Measurements from ENCODE around the gene STUM.
"Not testable (repeated sequence)": the region's sequence is repeated elsewhere in the genome, so short reads cannot be mapped to it uniquely, and the experiment has no call there.

Gene STUM

GRCh38 chr1:226586650-226587422 is 38.3 kb downstream of the STUM start:
- Histone ChIP-seq H3K4me3 (ENCODE audit: low read depth in 1 of 2, low read length in 2 of 2) (no peak overlapping the region), H3K9me3 (ENCODE audit: low read length) (no peaks in the 10 kb centered on the region), H3K4me1 (ENCODE audit: insufficient read depth, low read length) (no peaks in the 10 kb centered on the region), H3K27me3 (ENCODE audit: control insufficient read depth in 1 of 2, insufficient read depth in 2 of 2, low read length in 2 of 2) (no peaks in the 10 kb centered on the region), H3K9ac (ENCODE audit: low read length) (no peak overlapping the region), H3K36me3 (ENCODE audit: insufficient read depth, low read length) (no peaks in the 10 kb centered on the region), H3K27ac (ENCODE audit: low read depth, low read length) (peak overlapping the region; percentile 25)

GRCh38 chr1:226588484-226588883 is 39.9 kb downstream of the STUM start:
- Histone ChIP-seq H3K27ac (ENCODE audit: low read depth, low read length) (no peak overlapping the region), H3K27me3 (ENCODE audit: control insufficient read depth in 1 of 2, insufficient read depth in 2 of 2, low read length in 2 of 2) (no peaks in the 10 kb centered on the region), H3K9me3 (ENCODE audit: low read length) (no peaks in the 10 kb centered on the region), H3K4me1 (ENCODE audit: insufficient read depth, low read length) (no peaks in the 10 kb centered on the region), H3K4me3 (ENCODE audit: low read depth in 1 of 2, low read length in 2 of 2) (no peak overlapping the region), H3K9ac (ENCODE audit: low read length) (no peak overlapping the region), H3K36me3 (ENCODE audit: insufficient read depth, low read length) (no peaks in the 10 kb centered on the region)

- Histone ChIP-seq H3K27ac (ENCODE audit: low read depth, low read length) (no peak overlapping the region), H3K4me1 (ENCODE audit: insufficient read depth, low read length) (no peaks in the 10 kb centered on the region), H3K9ac (ENCODE audit: low read length) (no peak overlapping the region), H3K4me3 (ENCODE audit: low read depth in 1 of 2, low read length in 2 of 2) (no peak overlapping the region), H3K9me3 (ENCODE audit: low read length) (no peaks in the 10 kb centered on the region), H3K36me3 (ENCODE audit: insufficient read depth, low read length) (no peaks in the 10 kb centered on the region), H3K27me3 (ENCODE audit: control insufficient read depth in 1 of 2, insufficient read depth in 2 of 2, low read length in 2 of 2) (no peaks in the 10 kb centered on the region)
These were observed 40.6 kb downstream of the STUM start for GRCh38 chr1:226589008-226589733.

GRCh38 chr1:226590614-226591013 is 42.0 kb downstream of the STUM start:
- no peaks in the 10 kb centered on the region for H3K27me3 ChIP-seq (ENCODE audit: control insufficient read depth in 1 of 2, insufficient read depth in 2 of 2, low read length in 2 of 2)
- no peak overlapping the region for H3K27ac ChIP-seq (ENCODE audit: low read depth, low read length)
- no peaks in the 10 kb centered on the region for H3K36me3 ChIP-seq (ENCODE audit: insufficient read depth, low read length)
- no peak overlapping the region for H3K9ac ChIP-seq (ENCODE audit: low read length)
- no peaks in the 10 kb centered on the region for H3K9me3 ChIP-seq (ENCODE audit: low read length)
- no peak overlapping the region for H3K4me3 ChIP-seq (ENCODE audit: low read depth in 1 of 2, low read length in 2 of 2)
- no peaks in the 10 kb centered on the region for H3K4me1 ChIP-seq (ENCODE audit: insufficient read depth, low read length)

GRCh38 chr1:226593541-226593940 is 45.0 kb downstream of the STUM start:
- no peak overlapping the region for H3K27ac ChIP-seq (ENCODE audit: low read depth, low read length)
- H3K4me1 ChIP-seq (ENCODE audit: insufficient read depth, low read length): no peaks in the 10 kb centered on the region
- no peak overlapping the region for H3K4me3 ChIP-seq (ENCODE audit: low read depth in 1 of 2, low read length in 2 of 2)
- H3K36me3 ChIP-seq (ENCODE audit: insufficient read depth, low read length): peaks cover 4% of the 10 kb centered on the region
- no peak overlapping the region for H3K9ac ChIP-seq (ENCODE audit: low read length)
- no peaks in the 10 kb centered on the region for H3K27me3 ChIP-seq (ENCODE audit: control insufficient read depth in 1 of 2, insufficient read depth in 2 of 2, low read length in 2 of 2)
- no peaks in the 10 kb centered on the region for H3K9me3 ChIP-seq (ENCODE audit: low read length)

- no peak overlapping the region for H3K27ac ChIP-seq (ENCODE audit: low read depth, low read length)
- no peaks in the 10 kb centered on the region for H3K9me3 ChIP-seq (ENCODE audit: low read length)
- no peaks in the 10 kb centered on the region for H3K27me3 ChIP-seq (ENCODE audit: control insufficient read depth in 1 of 2, insufficient read depth in 2 of 2, low read length in 2 of 2)
- H3K9ac ChIP-seq (ENCODE audit: low read length): no peak overlapping the region
- H3K4me3 ChIP-seq (ENCODE audit: low read depth in 1 of 2, low read length in 2 of 2): no peak overlapping the region
- no peaks in the 10 kb centered on the region for H3K4me1 ChIP-seq (ENCODE audit: insufficient read depth, low read length)
- H3K36me3 ChIP-seq (ENCODE audit: insufficient read depth, low read length): peaks cover 4% of the 10 kb centered on the region
These were observed 48.1 kb downstream of the STUM start for GRCh38 chr1:226596531-226597165.

- no peaks in the 10 kb centered on the region for H3K27me3 ChIP-seq (ENCODE audit: control insufficient read depth in 1 of 2, insufficient read depth in 2 of 2, low read length in 2 of 2)
- H3K4me3 ChIP-seq (ENCODE audit: low read depth in 1 of 2, low read length in 2 of 2): no peak overlapping the region
- peaks cover 4% of the 10 kb centered on the region for H3K36me3 ChIP-seq (ENCODE audit: insufficient read depth, low read length)
- H3K27ac ChIP-seq (ENCODE audit: low read depth, low read length): no peak overlapping the region
- no peaks in the 10 kb centered on the region for H3K9me3 ChIP-seq (ENCODE audit: low read length)
- H3K4me1 ChIP-seq (ENCODE audit: insufficient read depth, low read length): peaks cover 7% of the 10 kb centered on the region
- H3K9ac ChIP-seq (ENCODE audit: low read length): no peak overlapping the region
These were observed 49.3 kb downstream of the STUM start for GRCh38 chr1:226597616-226598454.

GRCh38 chr1:226598455-226598849 is 49.9 kb downstream of the STUM start:
- H3K4me1 ChIP-seq (ENCODE audit: insufficient read depth, low read length): peaks cover 13% of the 10 kb centered on the region

GRCh38 chr1:226598955-226599354 is 50.4 kb downstream of the STUM start:
- not testable (repeated sequence) for H3K36me3 ChIP-seq (ENCODE audit: insufficient read depth, low read length)

More at GRCh38 chr1:226598455-226598849, 49.9 kb downstream of the STUM start:
- H3K9ac ChIP-seq (ENCODE audit: low read length): no peak overlapping the region
- no peaks in the 10 kb centered on the region for H3K27me3 ChIP-seq (ENCODE audit: control insufficient read depth in 1 of 2, insufficient read depth in 2 of 2, low read length in 2 of 2)
- H3K27ac ChIP-seq (ENCODE audit: low read depth, low read length): no peak overlapping the region
- H3K9me3 ChIP-seq (ENCODE audit: low read length): no peaks in the 10 kb centered on the region
- H3K36me3 ChIP-seq (ENCODE audit: insufficient read depth, low read length): peaks cover 4% of the 10 kb centered on the region
- H3K4me3 ChIP-seq (ENCODE audit: low read depth in 1 of 2, low read length in 2 of 2): no peak overlapping the region

GRCh38 chr1:226599636-226600238 is 51.2 kb downstream of the STUM start:
- H3K9me3 ChIP-seq (ENCODE audit: low read length): no peaks in the 10 kb centered on the region
- H3K27me3 ChIP-seq (ENCODE audit: control insufficient read depth in 1 of 2, insufficient read depth in 2 of 2, low read length in 2 of 2): no peaks in the 10 kb centered on the region
- H3K27ac ChIP-seq (ENCODE audit: low read depth, low read length): no peak overlapping the region
- no peak overlapping the region for H3K4me3 ChIP-seq (ENCODE audit: low read depth in 1 of 2, low read length in 2 of 2)
- H3K9ac ChIP-seq (ENCODE audit: low read length): no peak overlapping the region
- peaks cover 25% of the 10 kb centered on the region for H3K4me1 ChIP-seq (ENCODE audit: insufficient read depth, low read length)
- peaks cover 4% of the 10 kb centered on the region for H3K36me3 ChIP-seq (ENCODE audit: insufficient read depth, low read length)

More at GRCh38 chr1:226598955-226599354, 50.4 kb downstream of the STUM start:
- H3K9ac ChIP-seq (ENCODE audit: low read length); H3K27me3 ChIP-seq (ENCODE audit: control insufficient read depth in 1 of 2, insufficient read depth in 2 of 2, low read length in 2 of 2); H3K27ac ChIP-seq (ENCODE audit: low read depth, low read length); H3K4me3 ChIP-seq (ENCODE audit: low read depth in 1 of 2, low read length in 2 of 2); H3K9me3 ChIP-seq (ENCODE audit: low read length): not testable (repeated sequence)
- H3K4me1 ChIP-seq (ENCODE audit: insufficient read depth, low read length): peaks cover 18% of the 10 kb centered on the region

Data from muscle layer of colon (tissue), 2 donors.